DND-41 (cell line): Measurements from ENCODE around the gene EEF1AKMT2.

Experiments
- CTCF ChIP-seq: IDR thresholded peaks from 2 replicates; pipeline ENCODE4 v1.5.1; 2012; ENCODE audit warnings: borderline replicate concordance, low read length, moderate library complexity, mild to moderate bottlenecking; ENCODE audit not compliant: poor library complexity, severe bottlenecking; ENCODE audit errors: extremely low read depth
- EZH2 ChIP-seq: IDR thresholded peaks from 3 replicates; pipeline ENCODE4 v1.6.1; 2012; ENCODE audit warnings: borderline replicate concordance, low read depth, mild to moderate bottlenecking, moderate library complexity, low read length, inconsistent platforms; ENCODE audit not compliant: severe bottlenecking

- TF ChIP-seq EZH2 (no peak), CTCF (no peak)
Observed at GRCh38 chr10:124725791-124726190, 65.9 kb downstream of the EEF1AKMT2 start.
